ENCODE data around the gene TRIM44. TPM values are rescaled to one million over a fixed set of nuclear protein-coding genes. Genes with fewer than 3 reads are reported as not detected.

The TRIM44 gene
- total RNA-seq, 1 donor from 2014 or later = 34.7 TPM

GRCh38 chr11:35671396-35672127 lies 9.0 kb downstream of the TRIM44 start:
- intact Hi-C loops (cut with micrococcal nuclease) = no loop called here

GRCh38 chr11:35672608-35673007 lies 10.0 kb downstream of the TRIM44 start:
- intact Hi-C loops (cut with micrococcal nuclease) = no loop called here

GRCh38 chr11:35675901-35676610 lies 13.5 kb downstream of the TRIM44 start:
- intact Hi-C loops (cut with micrococcal nuclease) = no loop called here

GRCh38 chr11:35676611-35676965 lies 14.0 kb downstream of the TRIM44 start:
- intact Hi-C loops (cut with micrococcal nuclease) = no loop called here

GRCh38 chr11:35677904-35678303 lies 15.3 kb downstream of the TRIM44 start:
- intact Hi-C loops (cut with micrococcal nuclease) = no loop called here

GRCh38 chr11:35678471-35678870 lies 15.9 kb downstream of the TRIM44 start:
- intact Hi-C loops (cut with micrococcal nuclease) = no loop called here

- intact Hi-C loops (cut with micrococcal nuclease) = no loop called here
Measured at GRCh38 chr11:35678975-35679374, 16.4 kb downstream of the TRIM44 start.

- intact Hi-C loops (cut with micrococcal nuclease) = no loop called here
Measured at GRCh38 chr11:35680506-35680905, 17.9 kb downstream of the TRIM44 start.

GRCh38 chr11:35681163-35681767 lies 18.7 kb downstream of the TRIM44 start:
- intact Hi-C loops (cut with micrococcal nuclease) = no loop called here

GRCh38 chr11:35682230-35683173 lies 19.9 kb downstream of the TRIM44 start:
- intact Hi-C loops (cut with micrococcal nuclease) = no loop called here

- intact Hi-C loops (cut with micrococcal nuclease) = no loop called here
Measured at GRCh38 chr11:35683728-35684339, 21.3 kb downstream of the TRIM44 start.

GRCh38 chr11:35688023-35688422 lies 25.4 kb downstream of the TRIM44 start:
- intact Hi-C loops (cut with micrococcal nuclease) = no loop called here

- intact Hi-C loops (cut with micrococcal nuclease) = no loop called here
Measured at GRCh38 chr11:35689081-35689996, 26.8 kb downstream of the TRIM44 start.

- intact Hi-C loops (cut with micrococcal nuclease) = no loop called here
Measured at GRCh38 chr11:35702126-35702525, 39.6 kb downstream of the TRIM44 start.

GRCh38 chr11:35709376-35709775 lies 46.8 kb downstream of the TRIM44 start:
- intact Hi-C loops (cut with micrococcal nuclease) = no loop called here

- intact Hi-C loops (cut with micrococcal nuclease) = no loop called here
Measured at GRCh38 chr11:35711173-35711910, 48.8 kb downstream of the TRIM44 start.

- intact Hi-C loops (cut with micrococcal nuclease) = no loop called here
Measured at GRCh38 chr11:35711924-35712323, 49.3 kb downstream of the TRIM44 start.

- intact Hi-C loops (cut with micrococcal nuclease) = no loop called here
Measured at GRCh38 chr11:35712533-35712932, 50.0 kb downstream of the TRIM44 start.
